GM21619 (cell line): ENCODE measurements around the gene KIF5B.
"Not testable (repeated sequence)": the region's sequence is repeated elsewhere in the genome, so short reads cannot be mapped to it uniquely, and the experiment has no call there.

ENCODE experiments used
- ATAC-seq: cut with Tn5 transposase; IDR thresholded peaks from one replicate; pipeline ENCODE4 v1.9.1; 2021; ENCODE audit not compliant: unreplicated experiment

KIF5B gene

DNA sequence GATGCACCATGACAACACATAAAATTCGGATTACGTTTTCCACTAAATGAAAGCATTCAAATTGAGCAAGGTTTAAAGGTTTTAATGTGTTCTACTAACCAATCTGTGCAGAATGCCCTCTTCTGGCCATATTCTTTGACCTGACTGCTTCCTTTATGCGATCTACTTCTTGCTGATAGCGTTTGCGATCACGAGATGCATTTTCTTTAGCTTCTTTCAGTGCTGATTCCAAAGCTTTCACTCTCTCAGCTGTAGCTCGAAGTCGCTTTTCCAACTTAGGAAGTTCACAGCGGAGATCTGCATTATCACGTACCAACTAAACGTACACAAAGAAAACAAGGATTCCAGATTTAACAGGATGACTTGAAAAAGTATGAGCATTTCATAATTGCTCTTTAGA is 39.2 kb downstream of the KIF5B start:
- ATAC-seq, result no peak

DNA sequence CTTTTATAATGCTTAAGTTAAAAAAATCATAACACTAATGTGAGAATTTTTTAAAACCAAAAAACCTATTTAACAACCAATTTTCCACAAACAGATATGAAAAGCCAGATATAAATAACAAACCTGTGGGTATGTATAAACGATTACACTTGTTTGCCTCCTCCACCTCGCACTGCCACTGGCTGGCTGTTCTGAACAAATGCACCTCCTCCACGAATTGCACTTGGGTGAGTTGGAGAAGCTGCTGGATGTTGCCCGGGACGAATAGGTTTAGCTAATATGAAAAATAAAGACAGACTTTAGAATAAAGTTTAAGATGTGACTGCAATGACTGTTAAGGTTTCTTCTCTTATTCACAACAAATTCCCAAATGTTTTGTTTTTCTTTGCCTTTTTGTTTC is 40.8 kb downstream of the KIF5B start:
- ATAC-seq, result no peak

- no peak for ATAC-seq
Observed at GRCh38 chr10:32007026-32007425, 49.2 kb downstream of the KIF5B start.

DNA sequence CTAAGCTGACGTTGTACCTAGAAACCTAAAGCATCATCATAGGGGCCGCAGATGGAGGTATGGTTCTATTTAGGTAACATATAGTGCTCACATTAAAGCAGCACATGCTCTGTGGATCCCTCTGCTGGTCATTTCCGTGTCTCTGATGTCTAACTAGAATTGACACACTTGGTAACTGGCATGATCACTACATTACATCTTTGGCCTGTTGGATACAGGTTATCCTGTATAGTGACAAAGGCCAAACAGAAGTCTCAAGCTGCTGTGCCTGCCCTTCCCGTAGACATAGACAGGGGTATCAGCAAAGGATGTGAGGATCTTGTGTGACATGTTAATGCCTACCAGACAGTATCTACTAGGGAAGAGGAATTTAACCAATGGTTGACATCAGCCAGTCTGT is 51.2 kb downstream of the KIF5B start:
- ATAC-seq, result no peak

DNA sequence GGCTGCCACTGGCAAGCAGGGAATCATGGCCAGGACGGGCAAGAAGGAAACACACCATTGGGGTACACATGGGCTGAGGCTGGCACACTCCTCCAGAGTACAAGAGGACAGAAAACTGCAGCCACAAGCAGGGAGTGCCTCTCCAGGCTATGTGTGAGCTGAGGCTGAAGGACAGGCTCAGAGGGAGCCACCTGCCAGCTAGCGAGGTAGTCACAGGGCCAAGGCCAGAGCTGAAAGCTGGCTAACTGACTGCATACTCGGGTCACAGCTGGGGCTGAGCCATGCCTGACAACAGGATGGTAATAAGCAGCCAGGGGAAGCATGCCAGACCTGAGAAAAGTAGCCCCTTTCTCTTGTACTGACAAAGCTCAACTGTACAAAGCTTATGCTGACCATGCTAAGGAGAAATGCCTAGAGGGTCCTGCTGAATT is 52.0 kb downstream of the KIF5B start:
- no peak for ATAC-seq

DNA sequence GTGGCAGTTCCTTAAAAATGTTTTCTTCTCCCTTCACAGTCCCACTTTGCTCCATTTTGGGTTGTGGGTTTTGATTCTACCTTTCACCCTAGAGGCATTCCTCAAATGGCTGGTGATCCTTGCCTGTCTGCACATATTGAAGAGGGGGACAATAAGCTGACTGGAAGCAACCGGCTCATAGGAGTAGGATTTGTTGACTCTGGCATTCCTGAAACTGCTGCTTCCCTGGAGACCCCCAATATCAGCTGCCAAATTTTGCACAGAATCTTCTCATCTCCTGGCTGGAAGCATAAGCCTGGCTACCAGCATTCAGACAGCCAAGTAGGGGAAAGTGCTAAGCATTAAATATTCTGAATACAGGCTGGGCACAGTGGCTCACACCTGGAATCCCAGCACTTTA is 53.7 kb downstream of the KIF5B start:
- no peak for ATAC-seq

GRCh38 chr10:32000937-32001336 is 55.3 kb downstream of the KIF5B start:
- ATAC-seq, result no peak

DNA sequence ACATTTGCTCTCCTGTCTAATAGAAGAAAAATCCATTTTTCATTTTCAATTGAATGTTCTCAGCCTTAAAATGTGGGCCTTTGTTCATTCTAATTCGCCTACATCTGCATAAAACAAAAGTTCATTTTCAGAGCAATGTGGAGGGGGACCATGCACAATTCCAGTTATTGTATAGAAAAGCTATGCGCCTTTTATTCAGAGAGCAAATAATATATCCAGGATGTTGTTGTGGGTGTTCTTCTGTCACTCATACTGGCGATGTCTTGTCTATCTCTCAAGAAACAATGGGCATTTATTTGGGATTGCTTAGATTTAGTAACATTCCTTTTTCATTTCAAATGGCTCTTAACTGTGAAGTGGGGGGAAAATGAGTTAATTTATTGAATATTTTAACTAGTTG is 56.4 kb downstream of the KIF5B start:
- no peak for ATAC-seq

GRCh38 chr10:31999070-31999660 is 57.1 kb downstream of the KIF5B start:
- ATAC-seq, result no peak

DNA sequence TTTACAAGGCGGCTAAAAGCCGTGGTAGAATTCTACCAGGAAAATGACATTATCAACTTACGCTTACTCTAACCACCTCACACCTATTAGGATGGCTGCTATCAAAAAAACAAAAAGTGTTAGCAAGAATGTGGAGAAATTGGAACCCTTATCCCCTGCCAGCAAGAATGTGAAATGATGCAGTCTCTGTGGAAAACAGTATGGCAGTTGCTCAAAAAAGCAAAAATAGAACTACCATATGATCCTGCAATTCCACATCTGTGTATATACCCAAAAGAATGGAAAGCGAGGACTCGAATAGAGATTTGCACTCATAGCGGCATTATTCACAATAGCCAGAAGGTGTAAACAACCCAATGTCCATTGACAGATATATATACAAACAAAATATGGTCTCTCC is 61.3 kb downstream of the KIF5B start:
- ATAC-seq, result no peak

DNA sequence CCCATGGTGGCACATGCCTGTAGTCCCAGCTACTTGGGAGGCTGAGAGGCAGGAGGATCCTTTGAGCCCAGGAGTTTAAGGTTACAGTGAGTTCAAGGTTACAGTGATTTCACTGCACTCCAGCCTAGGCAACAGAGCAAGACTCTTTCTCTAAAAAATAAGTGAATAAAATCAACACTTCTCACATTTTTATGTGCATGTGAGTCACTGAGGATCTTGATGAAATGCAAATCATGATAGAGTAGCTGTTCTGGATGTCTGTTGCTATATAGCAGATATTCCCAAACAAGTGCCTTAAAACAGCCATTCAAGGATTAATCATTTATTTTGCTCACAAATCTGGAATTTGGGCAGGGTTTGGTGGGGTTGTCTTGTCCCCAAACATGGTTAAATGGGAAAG is 65.3 kb downstream of the KIF5B start:
- ATAC-seq, result no peak

GRCh38 chr10:31987786-31988185 is 68.4 kb downstream of the KIF5B start:
- not testable (repeated sequence) for ATAC-seq

- ATAC-seq, result no peak
Observed at GRCh38 chr10:31982111-31982510, 74.1 kb downstream of the KIF5B start.

DNA sequence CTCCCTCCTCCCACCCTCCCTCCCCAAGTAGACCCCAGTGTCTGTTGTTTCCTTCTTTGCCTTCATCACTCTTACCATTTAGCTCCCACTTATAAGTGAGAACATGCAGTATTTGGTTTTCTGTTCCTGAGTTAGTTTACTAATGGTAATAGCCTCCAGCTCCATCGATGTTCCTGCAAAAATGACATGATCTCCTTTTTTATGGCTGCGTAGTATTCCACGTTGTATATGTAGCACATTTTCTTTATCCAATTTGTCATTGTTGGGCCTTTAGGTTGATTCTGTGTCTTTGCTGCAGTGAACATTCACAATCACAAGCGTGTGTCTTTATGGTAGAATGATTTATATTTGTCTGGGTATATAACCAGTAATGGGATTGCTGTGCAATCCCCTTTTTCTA is 75.8 kb downstream of the KIF5B start:
- no peak for ATAC-seq

GRCh38 chr10:31979071-31979470 is 77.2 kb downstream of the KIF5B start:
- not testable (repeated sequence) for ATAC-seq

DNA sequence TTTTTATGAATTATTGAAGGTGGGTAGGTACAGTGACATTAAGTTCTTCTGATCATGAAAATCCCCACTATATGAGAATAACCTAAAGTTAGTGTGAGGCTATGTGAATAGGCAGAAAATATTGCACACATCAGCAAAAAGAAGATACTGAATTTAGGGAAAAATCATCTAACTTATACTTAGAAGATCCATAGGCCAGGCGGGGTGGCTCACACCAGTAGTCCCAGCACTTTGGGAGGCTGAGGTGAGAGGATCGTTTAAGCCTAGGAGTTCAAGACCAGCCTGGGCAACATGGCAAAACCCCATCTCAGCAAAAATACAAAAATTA is 78.1 kb downstream of the KIF5B start:
- ATAC-seq, result no peak

DNA sequence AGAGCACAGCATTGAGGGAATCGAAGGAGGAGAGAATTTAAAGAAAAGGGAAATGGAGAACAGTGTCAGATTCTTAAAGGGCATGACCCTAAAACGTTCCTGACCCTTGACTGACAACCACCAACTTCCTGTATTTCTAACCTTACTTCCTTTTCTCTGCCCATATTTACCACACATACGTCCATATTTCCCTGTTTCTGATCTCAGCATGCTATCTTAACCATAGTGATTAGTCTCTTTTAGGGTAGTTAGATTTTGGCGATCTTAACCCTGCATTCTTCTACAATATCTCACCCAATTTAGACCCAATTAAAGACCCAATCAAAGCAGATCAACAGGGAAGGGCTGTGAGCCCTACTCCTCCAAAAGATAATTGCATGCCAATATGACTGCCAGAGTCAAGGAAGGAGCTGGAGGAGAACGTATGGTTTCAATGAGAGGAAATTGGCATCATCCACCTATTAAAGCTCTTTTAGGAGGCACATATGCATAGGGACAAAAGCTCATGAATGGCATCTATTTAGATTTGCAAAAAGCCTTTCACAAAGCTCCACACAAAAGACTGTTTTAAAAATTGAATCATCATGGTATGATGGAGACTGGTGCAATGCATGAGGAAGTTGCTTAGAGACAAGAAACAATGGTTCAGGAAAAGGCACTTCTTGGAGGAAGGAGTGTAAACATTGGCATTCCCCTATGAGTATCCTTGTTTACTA is 78.6 kb downstream of the KIF5B start:
- no peak for ATAC-seq

- ATAC-seq, result no peak
Observed at GRCh38 chr10:31975157-31975765, 81.0 kb downstream of the KIF5B start.

DNA sequence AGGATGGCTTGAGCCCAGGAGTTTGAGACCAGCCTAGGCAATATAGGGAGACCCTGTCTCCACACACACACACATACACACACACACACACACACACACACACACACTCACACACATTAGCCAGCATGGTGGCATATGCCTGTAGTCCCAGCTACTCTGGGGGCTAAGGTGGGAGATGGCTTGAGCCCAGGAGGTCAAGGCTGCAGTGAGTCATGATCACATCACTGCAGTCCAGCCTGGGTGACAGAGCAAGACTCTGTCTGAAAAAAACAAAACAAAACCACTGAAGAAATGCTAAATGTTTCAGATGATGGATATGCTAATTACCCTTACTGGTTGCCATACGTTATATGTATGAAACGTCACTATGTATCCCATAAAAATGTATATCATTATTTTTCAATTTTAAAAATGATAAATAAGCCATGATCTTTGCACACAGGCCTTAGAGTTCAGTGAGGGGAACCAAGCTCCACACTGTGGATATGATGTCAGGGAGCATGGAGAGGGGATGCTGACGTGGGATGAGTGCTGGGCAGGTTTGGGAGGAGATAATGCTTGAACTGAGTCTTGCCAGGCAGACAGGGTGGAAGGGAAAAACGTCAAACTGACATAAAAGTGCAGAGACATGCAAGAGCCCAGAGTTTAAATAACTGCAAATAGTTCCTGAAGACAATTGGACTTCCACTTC is 81.6 kb downstream of the KIF5B start:
- no peak for ATAC-seq

GRCh38 chr10:31972519-31973041 is 83.6 kb downstream of the KIF5B start:
- ATAC-seq, result no peak

DNA sequence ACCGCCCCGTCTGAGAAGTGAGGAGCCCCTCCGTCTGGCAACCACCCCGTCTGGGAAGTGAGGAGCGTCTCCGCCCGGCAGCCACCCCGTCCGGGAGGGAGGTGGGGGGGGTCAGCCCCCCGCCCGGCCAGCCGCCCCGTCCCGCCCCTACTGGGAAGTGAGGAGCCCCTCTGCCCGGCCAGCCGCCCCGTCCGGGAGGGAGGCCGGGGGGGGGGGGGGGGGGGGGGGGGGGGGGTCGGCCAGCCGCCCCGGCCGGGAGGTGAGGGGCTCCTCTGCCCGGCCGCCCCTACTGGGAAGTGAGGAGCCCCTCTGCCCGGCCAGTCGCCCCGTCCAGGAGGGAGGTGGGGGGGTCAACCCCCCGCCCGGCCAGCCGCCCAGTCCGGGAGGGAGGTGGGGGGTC is 86.4 kb downstream of the KIF5B start:
- not testable (repeated sequence) for ATAC-seq

DNA sequence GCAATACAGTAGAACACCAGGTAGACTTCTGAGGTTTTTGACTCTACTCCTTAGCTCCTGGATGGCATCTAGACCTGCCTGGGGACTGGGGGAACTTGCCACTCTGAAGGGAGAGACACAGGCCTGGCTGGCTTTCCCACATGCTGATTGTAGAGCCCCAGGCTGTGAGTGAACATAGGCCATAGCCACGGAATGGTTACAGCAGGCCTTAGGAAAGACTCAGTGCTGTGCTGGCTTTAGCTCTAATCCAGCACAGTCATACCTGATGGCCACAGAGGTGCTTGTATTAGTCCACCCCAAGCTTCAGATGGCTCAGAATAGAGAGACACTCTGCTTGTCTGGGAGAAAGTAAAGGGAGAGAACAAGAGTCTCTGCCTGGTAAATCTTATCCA is 92.6 kb downstream of the KIF5B start:
- ATAC-seq, result no peak
